Measurements from ENCODE around the gene TTLL8. TPM values are rescaled to one million over a fixed set of nuclear protein-coding genes. Genes with fewer than 3 reads are reported as not detected.

Gene TTLL8
- total RNA-seq, 1 experiment from 2014 or later = not detected

DNA sequence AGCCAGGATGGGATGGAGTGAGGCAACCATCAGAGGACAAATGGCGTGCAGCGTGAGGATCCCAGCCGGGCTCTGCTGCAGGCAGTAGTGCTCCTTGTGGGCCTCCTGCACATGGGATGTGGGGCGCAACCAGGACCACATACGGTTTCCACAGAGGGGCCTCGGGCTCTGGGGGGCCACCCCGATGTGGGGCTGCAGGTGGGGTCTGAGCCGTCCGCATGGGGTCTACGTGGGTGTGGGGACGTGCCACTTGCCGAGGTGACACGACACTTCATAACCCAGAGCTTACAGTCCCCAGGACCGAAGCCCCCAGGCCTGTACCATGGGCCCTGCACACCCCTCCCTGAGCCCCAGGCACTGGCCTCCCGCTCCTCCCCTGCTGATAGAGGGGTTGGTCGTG is 10.8 kb downstream of the TTLL8 start:
- Histone ChIP-seq H3K79me2 (ENCODE audit: insufficient read depth, low read length) (no peaks in the 10 kb centered on the region), H3K18ac (ENCODE audit: insufficient read length, low read depth, low read length) (no peak overlapping the region), H4K5ac (ENCODE audit: insufficient read length, low read depth, low read length) (no peak overlapping the region), H3K23me2 (ENCODE audit: insufficient read length, low read depth, low read length, poor library complexity, severe bottlenecking) (no peaks in the 10 kb centered on the region), H3K4ac (ENCODE audit: low read depth, low read length) (no peak overlapping the region), H3K4me2 (ENCODE audit: insufficient read depth, insufficient read length, low read length) (no peak overlapping the region), H2AFZ (ENCODE audit: low read length) (no peak overlapping the region), H2BK12ac (ENCODE audit: insufficient read length, low read depth, low read length) (no peak overlapping the region), H2BK20ac (ENCODE audit: low read depth, low read length, poor library complexity, severe bottlenecking) (no peak overlapping the region), H3K27ac (ENCODE audit: insufficient read length, low read depth, low read length) (no peak overlapping the region), H3K9ac (ENCODE audit: extremely low read depth, insufficient read length, low read length) (no peak overlapping the region), H4K20me1 (ENCODE audit: control insufficient read depth, insufficient read depth, insufficient read length) (no peaks in the 10 kb centered on the region), H3K14ac (ENCODE audit: insufficient read depth, low read length) (no peak overlapping the region; the same call in 1 of the 2 replicates), H2BK5ac (ENCODE audit: insufficient read length, low read length) (no peak overlapping the region), H3K4me1 (ENCODE audit: insufficient read depth, low read length) (no peaks in the 10 kb centered on the region), H2BK120ac (ENCODE audit: low read depth, low read length, poor library complexity, severe bottlenecking) (no peak overlapping the region), H3K56ac (ENCODE audit: insufficient read length, low read depth, low read length) (no peak overlapping the region), H3K23ac (ENCODE audit: insufficient read length, low read depth, low read length) (no peak overlapping the region), H2BK15ac (ENCODE audit: low read depth, low read length) (no peak overlapping the region), H3K9me3 (ENCODE audit: control insufficient read depth, low read depth, low read length) (no peaks in the 10 kb centered on the region), H4K91ac (ENCODE audit: insufficient read length, low read depth, low read length) (no peak overlapping the region), H4K8ac (replicated peaks; ENCODE audit: insufficient read length, low read depth, low read length) (no peak overlapping the region), H2AK5ac (ENCODE audit: insufficient read length, low read length) (no peak overlapping the region), H3T11ph (ENCODE audit: low read length) (no peak overlapping the region), H3K27me3 (ENCODE audit: insufficient read depth, low read length) (no peaks in the 10 kb centered on the region), H3K79me1 (ENCODE audit: insufficient read depth, low read depth, low read length, poor library complexity, severe bottlenecking) (no peaks in the 10 kb centered on the region)
- Mint-ChIP-seq H3K36me3 (ENCODE audit: insufficient read depth in 1 of 3, low read depth in 3 of 3) (no peaks in the 10 kb centered on the region), H3K9me3 (no peaks in the 10 kb centered on the region; a peak in 1 of 5 replicates), H3K4me1 (no peaks in the 10 kb centered on the region), H3K27me3 (ENCODE audit: low read depth) (peaks cover 12% of the 10 kb centered on the region), H3K4me3 (no peak overlapping the region), H3K27ac (no peak overlapping the region)
- no peak for DNase-seq
- WGBS (ENCODE audit: extremely low coverage, insufficient read length, low lambda C conversion rate) = no CpG with 5 or more reads among the region's 16 CpGs
- TF ChIP-seq, protein P1, sequence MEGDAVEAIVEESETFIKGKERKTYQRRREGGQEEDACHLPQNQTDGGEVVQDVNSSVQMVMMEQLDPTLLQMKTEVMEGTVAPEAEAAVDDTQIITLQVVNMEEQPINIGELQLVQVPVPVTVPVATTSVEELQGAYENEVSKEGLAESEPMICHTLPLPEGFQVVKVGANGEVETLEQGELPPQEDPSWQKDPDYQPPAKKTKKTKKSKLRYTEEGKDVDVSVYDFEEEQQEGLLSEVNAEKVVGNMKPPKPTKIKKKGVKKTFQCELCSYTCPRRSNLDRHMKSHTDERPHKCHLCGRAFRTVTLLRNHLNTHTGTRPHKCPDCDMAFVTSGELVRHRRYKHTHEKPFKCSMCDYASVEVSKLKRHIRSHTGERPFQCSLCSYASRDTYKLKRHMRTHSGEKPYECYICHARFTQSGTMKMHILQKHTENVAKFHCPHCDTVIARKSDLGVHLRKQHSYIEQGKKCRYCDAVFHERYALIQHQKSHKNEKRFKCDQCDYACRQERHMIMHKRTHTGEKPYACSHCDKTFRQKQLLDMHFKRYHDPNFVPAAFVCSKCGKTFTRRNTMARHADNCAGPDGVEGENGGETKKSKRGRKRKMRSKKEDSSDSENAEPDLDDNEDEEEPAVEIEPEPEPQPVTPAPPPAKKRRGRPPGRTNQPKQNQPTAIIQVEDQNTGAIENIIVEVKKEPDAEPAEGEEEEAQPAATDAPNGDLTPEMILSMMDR (conservative IDR thresholded peaks at IDR 0.05) = no peak
